Neural crest cell (in vitro differentiated cells): Measurements from ENCODE around the gene PTPRE. TPM values are rescaled to one million over a fixed set of nuclear protein-coding genes. Genes with fewer than 3 reads are reported as not detected.

Experiments used
- DNase-seq: peaks from one replicate; pipeline ENCODE4 v3.0.0; 2021; ENCODE audit warnings: low read depth, mixed read lengths, low spot score
- H3K27ac Mint-ChIP-seq: one replicate; pipeline ENCODE4 v1.8.0; 2021; ENCODE audit warnings: mild to moderate bottlenecking, mixed read lengths; ENCODE audit not compliant: unreplicated experiment
- H3K27me3 Mint-ChIP-seq: 2 replicates; pipeline ENCODE4 v1.8.0; 2021; ENCODE audit warnings: low read depth, mild to moderate bottlenecking, mixed read lengths
- H3K36me3 Mint-ChIP-seq: 2 replicates; pipeline ENCODE4 v1.8.0; 2021; ENCODE audit warnings: low read depth, mild to moderate bottlenecking, mixed read lengths
- H3K4me1 Mint-ChIP-seq: 2 replicates; pipeline ENCODE4 v1.8.0; 2021; ENCODE audit warnings: mixed read lengths
- H3K4me3 Mint-ChIP-seq: one replicate; pipeline ENCODE4 v1.8.0; 2021; ENCODE audit warnings: mild to moderate bottlenecking, mixed read lengths
- H3K9me3 Mint-ChIP-seq: 2 replicates; pipeline ENCODE4 v1.8.0; 2021; ENCODE audit warnings: mixed read lengths
- CTCF ChIP-seq: fragments of 200-600 bp; sonication (generic); conservative IDR thresholded peaks from 2 replicates; pipeline ENCODE4 v1.5.0; 2021; ENCODE audit warnings: antibody characterized with exemption, mild to moderate bottlenecking
- total RNA-seq: library from RNA; stranded (reverse); gene quantifications from 2 replicates; pipeline ENCODE4 v1.2.1, GENCODE V29; 2021

PTPRE gene
- total RNA-seq, 1 donor from 2014 or later = 2.3 TPM

DNA sequence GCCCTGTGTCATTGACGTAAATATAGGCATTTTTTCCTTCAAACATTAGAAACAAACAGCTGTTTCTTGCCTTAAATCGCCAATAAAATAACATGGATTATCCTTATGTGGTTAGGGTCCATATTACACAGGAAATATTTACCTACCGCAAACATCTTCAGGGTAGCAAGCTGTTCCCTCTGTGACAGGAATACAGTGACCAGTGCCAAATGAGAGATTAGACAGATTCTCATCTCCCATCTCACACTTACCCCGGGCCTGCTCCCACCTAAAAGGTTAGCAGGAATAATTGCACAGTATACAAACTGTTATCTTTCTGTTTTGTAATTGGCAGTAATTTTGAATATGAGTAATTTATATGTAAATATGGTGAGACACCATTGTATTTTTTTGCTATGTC lies 202.8 kb downstream of the PTPRE start:
- Mint-ChIP-seq H3K27ac (no peak overlapping the region), H3K9me3 (no peaks in the 10 kb centered on the region), H3K27me3 (no peaks in the 10 kb centered on the region), H3K4me3 (no peak overlapping the region), H3K36me3 (peaks cover 15% of the 10 kb centered on the region), H3K4me1 (no peaks in the 10 kb centered on the region)
- TF ChIP-seq CTCF = no peak
- no peak for DNase-seq

GRCh38 chr10:128110339-128110738 lies 203.4 kb downstream of the PTPRE start:
- DNase-seq = no peak
- no peaks in the 10 kb centered on the region for H3K4me1 Mint-ChIP-seq
- H3K9me3 Mint-ChIP-seq = no peaks in the 10 kb centered on the region
- H3K36me3 Mint-ChIP-seq = peaks cover 16% of the 10 kb centered on the region
- H3K27me3 Mint-ChIP-seq = no peaks in the 10 kb centered on the region
- no peak for TF ChIP-seq CTCF
- no peak overlapping the region for H3K27ac Mint-ChIP-seq
- no peak overlapping the region for H3K4me3 Mint-ChIP-seq

DNA sequence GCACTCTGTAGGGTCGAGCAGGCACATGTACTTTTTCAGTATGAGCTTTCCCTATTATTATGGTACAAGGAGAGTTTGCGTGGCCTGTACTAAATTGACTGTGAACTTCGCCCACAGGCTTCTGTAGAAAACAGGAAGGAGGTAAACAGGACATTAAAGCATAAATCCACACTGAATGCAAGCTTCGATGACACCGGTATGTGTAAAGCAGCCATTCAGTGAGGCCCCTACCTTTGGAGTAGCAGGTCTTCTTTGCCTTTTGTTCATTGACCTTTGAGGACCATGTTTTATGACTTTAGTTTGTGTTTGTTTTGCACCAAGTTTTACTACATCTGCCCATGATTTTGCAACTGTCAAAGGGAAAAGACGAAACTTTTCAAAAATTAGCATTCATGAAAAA lies 204.8 kb downstream of the PTPRE start:
- TF ChIP-seq CTCF = no peak
- Mint-ChIP-seq H3K4me3 (no peak overlapping the region), H3K36me3 (peaks cover 21% of the 10 kb centered on the region), H3K27me3 (no peaks in the 10 kb centered on the region), H3K9me3 (no peaks in the 10 kb centered on the region), H3K4me1 (no peaks in the 10 kb centered on the region), H3K27ac (no peak overlapping the region)
- no peak for DNase-seq

DNA sequence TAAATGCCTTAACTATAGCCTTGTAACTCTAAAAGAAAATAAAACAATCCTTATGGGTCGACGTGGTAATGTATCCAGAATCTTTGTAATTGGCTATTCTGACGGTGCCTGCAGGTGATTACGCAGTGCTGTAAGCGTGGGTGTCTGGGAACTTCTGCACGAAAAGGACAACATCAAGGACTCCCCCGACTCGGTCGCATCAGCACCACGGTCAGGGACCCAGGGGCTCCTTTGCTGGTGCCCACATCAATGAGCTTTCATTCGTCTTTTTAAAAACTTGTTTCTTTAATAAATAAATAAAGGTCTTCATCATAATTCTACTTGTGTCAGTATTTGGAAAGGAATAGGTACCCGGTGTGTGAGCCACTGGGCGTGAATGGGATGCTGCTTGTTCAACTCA lies 206.1 kb downstream of the PTPRE start:
- H3K27me3 Mint-ChIP-seq = no peaks in the 10 kb centered on the region
- no peak overlapping the region for H3K4me3 Mint-ChIP-seq
- no peak for TF ChIP-seq CTCF
- peaks cover 24% of the 10 kb centered on the region for H3K36me3 Mint-ChIP-seq
- no peak for DNase-seq
- H3K4me1 Mint-ChIP-seq = no peaks in the 10 kb centered on the region
- no peaks in the 10 kb centered on the region for H3K9me3 Mint-ChIP-seq
- H3K27ac Mint-ChIP-seq = no peak overlapping the region

- H3K9me3 Mint-ChIP-seq = no peaks in the 10 kb centered on the region
- H3K4me1 Mint-ChIP-seq = no peaks in the 10 kb centered on the region
- H3K36me3 Mint-ChIP-seq = peaks cover 31% of the 10 kb centered on the region
- no peak for TF ChIP-seq CTCF
- DNase-seq = no peak
- H3K27ac Mint-ChIP-seq = no peak overlapping the region
- H3K27me3 Mint-ChIP-seq = no peaks in the 10 kb centered on the region
- no peak overlapping the region for H3K4me3 Mint-ChIP-seq
Measured at GRCh38 chr10:128114901-128115300, 208.0 kb downstream of the PTPRE start.

DNA sequence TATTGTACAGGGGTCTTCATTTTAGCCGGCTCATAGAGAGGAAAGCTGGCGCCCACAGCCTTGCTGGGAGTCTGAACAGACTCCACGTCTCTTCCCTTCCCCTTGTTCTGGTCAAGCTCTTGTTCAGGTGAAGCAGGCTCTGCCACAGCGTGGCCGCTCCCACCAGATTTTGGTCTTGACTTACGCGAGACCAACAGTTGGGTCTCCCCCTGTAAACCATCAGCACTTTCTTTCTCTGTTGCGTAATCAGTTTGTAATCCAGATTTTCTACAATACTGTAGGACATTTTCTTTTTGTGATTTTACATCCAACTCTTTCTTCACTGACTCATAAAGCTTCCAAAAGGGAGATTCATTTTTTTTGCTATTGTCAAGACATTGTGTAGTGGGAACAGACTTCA lies 208.5 kb downstream of the PTPRE start:
- H3K4me1 Mint-ChIP-seq = no peaks in the 10 kb centered on the region
- no peaks in the 10 kb centered on the region for H3K9me3 Mint-ChIP-seq
- no peak for DNase-seq
- H3K27ac Mint-ChIP-seq = no peak overlapping the region
- TF ChIP-seq CTCF = no peak
- H3K36me3 Mint-ChIP-seq = peaks cover 30% of the 10 kb centered on the region
- no peaks in the 10 kb centered on the region for H3K27me3 Mint-ChIP-seq
- no peak overlapping the region for H3K4me3 Mint-ChIP-seq
